Trophoblast cell (in vitro differentiated cells and primary cell): ENCODE data around the gene DCAF10.

Experiments used
- DNase-seq, 2 donors: peaks; one replicate each; pipeline ENCODE4 v3.0.0-alpha.2; 2016
- H2AFZ ChIP-seq: 2 replicates; pipeline ENCODE4 v1.6.1; 2013; ENCODE audit warnings: low read length, moderate library complexity, mild to moderate bottlenecking; ENCODE audit not compliant: insufficient read depth, poor library complexity
- H2AK5ac ChIP-seq: 2 replicates; pipeline ENCODE4 v1.6.1; 2013; ENCODE audit warnings: mild to moderate bottlenecking, low read length
- H2BK120ac ChIP-seq: 2 replicates; pipeline ENCODE4 v1.6.1; 2013; ENCODE audit warnings: low read length, mild to moderate bottlenecking, moderate library complexity; ENCODE audit not compliant: insufficient read depth, poor library complexity
- H2BK12ac ChIP-seq: 2 replicates; pipeline ENCODE4 v1.6.1; 2013; ENCODE audit warnings: mild to moderate bottlenecking, low read length, moderate library complexity
- H2BK5ac ChIP-seq: 2 replicates; pipeline ENCODE4 v1.6.1; 2013; ENCODE audit warnings: low read length, low read depth, moderate library complexity, mild to moderate bottlenecking; ENCODE audit not compliant: poor library complexity
- H3K14ac ChIP-seq: 2 replicates; pipeline ENCODE4 v1.6.1; 2013; ENCODE audit warnings: mild to moderate bottlenecking, low read length
- H3K18ac ChIP-seq: 2 replicates; pipeline ENCODE4 v1.6.1; 2013; ENCODE audit warnings: mild to moderate bottlenecking, low read length
- H3K23ac ChIP-seq: 2 replicates; pipeline ENCODE4 v1.6.1; 2013; ENCODE audit warnings: low read length
- H3K27ac ChIP-seq: 2 replicates; pipeline ENCODE4 v1.5.1; 2013; ENCODE audit warnings: low read depth, mild to moderate bottlenecking, inconsistent platforms, low read length, moderate library complexity
- H3K27me3 ChIP-seq: 2 replicates; pipeline ENCODE4 v1.6.1; 2013; ENCODE audit warnings: inconsistent platforms, mild to moderate bottlenecking, low read length, moderate library complexity; ENCODE audit not compliant: insufficient read depth
- H3K36me3 ChIP-seq, 2 experiments: 1 replicate in 1 of 2; 2 replicates in 1 of 2; pipeline ENCODE4 v1.6.1; 2013; ENCODE audit warnings: low read length in 2 of 2, mild to moderate bottlenecking in 2 of 2, moderate library complexity in 1 of 2; ENCODE audit not compliant: insufficient read depth in 2 of 2, control insufficient read depth in 1 of 2
- H3K4ac ChIP-seq: 2 replicates; pipeline ENCODE4 v1.6.1; 2013; ENCODE audit warnings: low read depth, mild to moderate bottlenecking, low read length, moderate library complexity
- H3K4me1 ChIP-seq, 2 experiments: 1 replicate in 1 of 2; 2 replicates in 1 of 2; pipeline ENCODE4 v1.6.1; 2013; ENCODE audit warnings: low read length in 2 of 2, mild to moderate bottlenecking in 2 of 2, moderate library complexity in 1 of 2; ENCODE audit not compliant: insufficient read depth in 2 of 2, control insufficient read depth in 1 of 2
- H3K4me2 ChIP-seq: 2 replicates; pipeline ENCODE4 v1.6.1; 2013; ENCODE audit warnings: inconsistent platforms, mild to moderate bottlenecking, low read length, moderate library complexity
- H3K4me3 ChIP-seq: 2 replicates; pipeline ENCODE4 v1.5.1; 2013; ENCODE audit warnings: mild to moderate bottlenecking, low read depth, low read length, inconsistent platforms
- H3K79me1 ChIP-seq: one replicate; pipeline ENCODE4 v1.6.1; 2013; ENCODE audit warnings: low read length
- H3K79me2 ChIP-seq: 2 replicates; pipeline ENCODE4 v1.6.1; 2013; ENCODE audit warnings: low read length, mild to moderate bottlenecking; ENCODE audit not compliant: control insufficient read depth, insufficient read depth, poor library complexity
- H3K9ac ChIP-seq: 2 replicates; pipeline ENCODE4 v1.6.1; 2013; ENCODE audit warnings: mild to moderate bottlenecking, low read length
- H3K9me3 ChIP-seq: 2 replicates; pipeline ENCODE4 v1.6.1; 2013; ENCODE audit warnings: low read depth, mild to moderate bottlenecking, control low read depth, inconsistent platforms, low read length; ENCODE audit not compliant: insufficient read depth
- H4K12ac ChIP-seq: 2 replicates; pipeline ENCODE4 v1.6.1; 2013; ENCODE audit warnings: low read depth, mild to moderate bottlenecking, low read length, moderate library complexity
- H4K8ac ChIP-seq: 2 replicates; pipeline ENCODE4 v1.6.1; 2013; ENCODE audit warnings: low read depth, mild to moderate bottlenecking, low read length, moderate library complexity
- H4K91ac ChIP-seq: one replicate; pipeline ENCODE4 v1.6.1; 2013; ENCODE audit warnings: low read depth, mild to moderate bottlenecking, low read length, moderate library complexity
- WGBS: extraction: QIAGEN DNeasy Blood & Tissue Kit; methylation state at CpG from one replicate; pipeline ENCODE4 v1.1.7; 2013; ENCODE audit warnings: missing lambda C conversion rate; ENCODE audit not compliant: insufficient read length, insufficient coverage; ENCODE audit errors: extremely low coverage; 5-methylcytosine and 5-hydroxymethylcytosine counted together

DCAF10 gene

DNA sequence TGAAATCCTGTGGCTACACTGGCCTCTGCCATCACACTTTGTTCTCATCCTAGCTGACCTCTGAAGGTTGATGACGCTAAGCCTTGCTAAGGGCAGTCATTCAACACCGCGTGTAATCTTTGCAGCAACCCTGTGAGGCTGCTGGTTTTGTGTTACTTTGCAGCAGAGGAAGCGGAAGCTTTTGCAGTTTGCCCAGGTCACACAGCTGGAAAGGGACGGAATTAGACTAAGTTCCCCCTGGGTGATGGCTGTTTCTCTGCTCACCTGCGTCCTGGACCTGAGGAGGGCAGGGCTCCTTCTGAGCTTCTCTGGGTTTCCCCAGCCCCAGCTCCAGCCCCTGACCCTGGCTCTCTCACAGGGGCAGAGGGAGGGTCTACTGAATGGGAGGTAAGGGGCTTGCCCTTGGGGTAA, 110.7 kb downstream of the DCAF10 start:
- no peak for DNase-seq
- peaks cover 5 to 6% of the 10 kb centered on the region in 2 experiments for H3K4me1 ChIP-seq
- H3K27me3 ChIP-seq = no peaks in the 10 kb centered on the region
- peaks cover 2% of the 10 kb centered on the region for H3K79me1 ChIP-seq
- H3K27ac ChIP-seq = no peak overlapping the region
- no peak overlapping the region for H4K12ac ChIP-seq
- H2BK5ac ChIP-seq = no peak overlapping the region
- no peak overlapping the region for H2AFZ ChIP-seq
- H2AK5ac ChIP-seq = no peak overlapping the region
- H3K4me3 ChIP-seq = no peak overlapping the region
- WGBS = no CpG with 5 or more reads among the region's 6 CpGs
- H3K14ac ChIP-seq = no peak overlapping the region
- H3K4me2 ChIP-seq = no peak overlapping the region
- no peak overlapping the region for H2BK120ac ChIP-seq
- no peak overlapping the region for H4K91ac ChIP-seq
- H3K9ac ChIP-seq = no peak overlapping the region
- H3K4ac ChIP-seq = no peak overlapping the region
- no peaks in the 10 kb centered on the region for H3K9me3 ChIP-seq
- H3K18ac ChIP-seq = no peak overlapping the region
- no peaks in the 10 kb centered on the region for H3K79me2 ChIP-seq
- H4K8ac ChIP-seq = no peak overlapping the region
- H2BK12ac ChIP-seq = no peak overlapping the region
- H3K36me3 ChIP-seq = peaks cover 10 to 13% of the 10 kb centered on the region in 2 experiments
- no peak overlapping the region for H3K23ac ChIP-seq

DNA sequence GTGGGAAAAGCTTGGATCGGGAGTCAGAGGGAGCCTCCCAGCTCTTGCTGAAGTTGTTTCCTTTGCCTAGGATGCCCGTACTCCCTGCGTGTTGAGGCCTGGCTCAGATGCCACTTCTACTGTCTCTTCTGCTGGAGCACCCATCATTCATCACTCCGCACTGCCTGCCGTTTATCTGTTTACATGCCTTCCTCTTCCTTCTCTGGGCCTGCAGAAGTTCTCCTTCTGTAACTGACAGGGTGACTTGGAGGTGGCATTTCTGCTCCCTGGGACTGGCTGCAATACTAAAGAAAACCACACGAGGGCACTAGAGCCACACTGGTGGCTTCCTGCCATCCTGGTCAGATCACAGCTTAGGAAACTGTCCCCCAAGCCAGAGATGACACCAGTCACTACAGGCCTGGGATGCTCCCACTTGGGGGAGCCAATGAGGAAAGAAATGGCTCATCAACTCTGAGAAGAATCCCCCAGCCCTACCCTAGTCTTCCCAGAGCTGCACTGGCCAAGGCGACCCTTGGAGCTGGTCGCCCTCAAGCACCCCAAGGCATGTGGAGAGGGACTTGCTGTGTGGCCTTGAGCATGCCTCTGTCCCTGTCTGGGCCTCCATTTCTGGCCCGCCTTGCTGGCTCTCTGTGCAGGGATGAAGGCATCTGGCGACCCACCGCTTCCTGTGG, 113.0 kb downstream of the DCAF10 start:
- H2AFZ ChIP-seq = no peak overlapping the region
- H3K79me2 ChIP-seq = no peaks in the 10 kb centered on the region
- H3K36me3 ChIP-seq = peaks cover 31% of the 10 kb centered on the region in 2 experiments
- no CpG with 5 or more reads among the region's 11 CpGs for whole genome bisulfite sequencing
- H2BK12ac ChIP-seq = peak overlapping the region; percentile 47
- H2BK120ac ChIP-seq = no peak overlapping the region
- peak overlapping the region; percentile 39 for H4K91ac ChIP-seq
- no peak overlapping the region for H2BK5ac ChIP-seq
- H3K79me1 ChIP-seq = peaks cover 2% of the 10 kb centered on the region
- peak overlapping the region; percentile 31 for H2AK5ac ChIP-seq
- H4K8ac ChIP-seq = no peak overlapping the region
- H3K9ac ChIP-seq = no peak overlapping the region
- H4K12ac ChIP-seq = no peak overlapping the region
- DNase-seq = peak; percentile 69 to 95
- H3K14ac ChIP-seq = no peak overlapping the region
- no peaks in the 10 kb centered on the region for H3K9me3 ChIP-seq
- no peak overlapping the region for H3K4me2 ChIP-seq
- H3K4ac ChIP-seq = no peak overlapping the region
- no peaks in the 10 kb centered on the region for H3K27me3 ChIP-seq
- H3K23ac ChIP-seq = no peak overlapping the region
- no peak overlapping the region for H3K27ac ChIP-seq
- H3K4me3 ChIP-seq = no peak overlapping the region
- peaks cover 3 to 4% of the 10 kb centered on the region in 2 experiments for H3K4me1 ChIP-seq
- H3K18ac ChIP-seq = no peak overlapping the region

DNA sequence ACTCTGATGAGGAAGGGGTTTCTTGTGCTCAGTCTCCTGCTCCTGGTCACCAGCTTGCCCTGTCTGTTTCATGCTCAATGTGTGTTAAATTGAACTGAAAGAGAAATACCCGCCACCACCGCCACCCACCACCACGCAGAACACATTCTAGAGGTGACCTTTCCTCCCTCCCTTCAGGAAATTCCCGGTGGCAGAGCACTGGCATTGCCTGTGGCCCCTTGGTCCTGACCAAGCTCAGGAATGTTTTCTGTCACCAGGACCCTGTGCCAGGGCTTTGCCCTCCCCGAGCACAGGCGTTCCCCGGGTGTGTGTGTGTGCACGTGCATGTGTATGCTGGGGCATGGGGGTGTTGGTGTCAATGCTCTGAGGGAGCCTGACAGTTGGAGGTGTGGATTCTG, 113.6 kb downstream of the DCAF10 start:
- no CpG with 5 or more reads among the region's 8 CpGs for WGBS
- no peak overlapping the region for H4K8ac ChIP-seq
- H3K18ac ChIP-seq = peak overlapping the region; percentile 21

DNA sequence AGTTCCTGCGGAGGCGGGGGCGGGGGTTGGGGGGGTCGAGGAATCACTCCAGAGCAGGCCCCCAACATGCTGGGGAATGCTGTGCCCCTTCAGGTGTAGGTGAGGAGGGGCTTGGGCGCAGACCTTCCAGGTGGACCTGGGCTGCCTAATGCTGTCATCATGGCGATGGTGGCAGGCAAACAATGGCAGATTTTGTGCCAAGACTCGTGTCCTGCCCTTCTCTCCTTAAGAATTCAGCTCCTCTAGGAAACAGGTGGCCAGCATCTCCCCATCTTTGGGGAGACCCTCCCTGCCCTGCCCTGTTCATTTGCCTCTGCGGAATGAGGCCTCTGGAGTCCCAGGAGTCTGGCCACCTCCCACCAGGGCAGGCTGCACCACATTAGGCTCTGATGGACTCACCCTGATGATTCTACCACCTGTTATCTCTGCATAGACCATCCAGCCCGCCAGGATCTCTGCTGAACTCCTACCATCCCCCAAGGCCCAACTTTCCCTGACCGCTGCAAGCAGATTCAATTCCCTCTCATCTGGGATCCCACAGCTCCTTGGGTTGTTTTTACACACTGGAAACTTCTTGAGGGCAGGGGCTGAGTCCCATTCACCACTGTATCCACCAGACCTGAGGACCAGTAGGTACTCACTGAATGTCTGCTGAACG, 114.2 kb downstream of the DCAF10 start:
- no peak overlapping the region for H3K18ac ChIP-seq

More for the DNA sequence above, 113.6 kb downstream of the DCAF10 start:
- H3K9me3 ChIP-seq = no peaks in the 10 kb centered on the region
- no peak overlapping the region for H3K4ac ChIP-seq
- no peak overlapping the region for H3K14ac ChIP-seq
- H2AFZ ChIP-seq = no peak overlapping the region
- H4K12ac ChIP-seq = no peak overlapping the region
- no peak overlapping the region for H3K9ac ChIP-seq
- H3K36me3 ChIP-seq = peaks cover 34% of the 10 kb centered on the region in 2 experiments
- H3K79me2 ChIP-seq = no peaks in the 10 kb centered on the region
- H3K79me1 ChIP-seq = peaks cover 2% of the 10 kb centered on the region
- no peak overlapping the region for H3K4me3 ChIP-seq
- H2BK5ac ChIP-seq = no peak overlapping the region
- H3K27me3 ChIP-seq = no peaks in the 10 kb centered on the region
- DNase-seq = no peak
- H3K23ac ChIP-seq = no peak overlapping the region
- H4K91ac ChIP-seq = peak overlapping the region; percentile 39
- no peak overlapping the region for H3K27ac ChIP-seq
- H2BK12ac ChIP-seq = peak overlapping the region; percentile 47
- H3K4me2 ChIP-seq = no peak overlapping the region
- H3K4me1 ChIP-seq = no peaks in the 10 kb centered on the region
- H2BK120ac ChIP-seq = peak overlapping the region; percentile 28
- peak overlapping the region; percentile 31 for H2AK5ac ChIP-seq

More for the DNA sequence above, 114.2 kb downstream of the DCAF10 start:
- Histone ChIP-seq H3K36me3 (peaks cover 38% of the 10 kb centered on the region in 2 experiments), H4K12ac (no peak overlapping the region), H3K9ac (no peak overlapping the region), H2AK5ac (no peak overlapping the region), H3K4me2 (no peak overlapping the region), H3K4me3 (no peak overlapping the region), H3K79me2 (no peaks in the 10 kb centered on the region), H3K4ac (no peak overlapping the region), H2AFZ (no peak overlapping the region), H4K91ac (no peak overlapping the region), H3K14ac (no peak overlapping the region), H3K9me3 (no peaks in the 10 kb centered on the region), H2BK5ac (no peak overlapping the region), H4K8ac (no peak overlapping the region), H2BK120ac (no peak overlapping the region), H3K27ac (no peak overlapping the region), H3K4me1 (no peaks in the 10 kb centered on the region), H3K23ac (no peak overlapping the region), H3K27me3 (no peaks in the 10 kb centered on the region), H3K79me1 (peaks cover 2% of the 10 kb centered on the region), H2BK12ac (no peak overlapping the region)
- DNase-seq = no peak
- WGBS = no CpG with 5 or more reads among the region's 11 CpGs
